ENCODE data around the gene ATP11A.
"Not testable (repeated sequence)": the region's sequence is repeated elsewhere in the genome, so short reads cannot be mapped to it uniquely, and the experiment has no call there.

The ATP11A gene

GRCh38 chr13:112884700-112885099, 194.9 kb downstream of the ATP11A start:
- DNase-seq: not testable (repeated sequence)

DNA sequence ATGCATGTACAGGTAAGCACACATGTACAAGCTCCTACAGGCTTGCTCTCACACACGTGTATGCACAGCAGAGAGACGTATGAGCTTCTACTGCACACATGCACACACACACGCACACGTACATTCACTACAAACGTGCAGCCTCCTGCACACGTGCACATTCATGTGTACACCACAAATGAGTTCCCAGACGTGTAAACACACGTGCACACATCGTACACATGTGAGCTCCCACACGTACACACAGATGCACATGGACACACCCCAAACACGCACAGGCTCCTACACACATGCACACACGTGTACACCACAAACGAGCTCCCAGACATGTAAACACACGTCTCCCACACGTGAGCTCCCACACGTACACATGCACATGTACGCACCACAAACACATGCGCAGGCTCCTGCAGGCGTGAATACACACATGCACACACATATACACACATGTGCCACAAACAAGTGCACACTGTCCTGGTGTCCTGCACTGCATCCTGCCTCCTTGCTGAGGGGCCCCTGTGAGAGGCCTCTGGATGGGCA, 195.5 kb downstream of the ATP11A start:
- no peak for DNase-seq

GRCh38 chr13:112885782-112886268, 196.0 kb downstream of the ATP11A start:
- DNase-seq: no peak

DNA sequence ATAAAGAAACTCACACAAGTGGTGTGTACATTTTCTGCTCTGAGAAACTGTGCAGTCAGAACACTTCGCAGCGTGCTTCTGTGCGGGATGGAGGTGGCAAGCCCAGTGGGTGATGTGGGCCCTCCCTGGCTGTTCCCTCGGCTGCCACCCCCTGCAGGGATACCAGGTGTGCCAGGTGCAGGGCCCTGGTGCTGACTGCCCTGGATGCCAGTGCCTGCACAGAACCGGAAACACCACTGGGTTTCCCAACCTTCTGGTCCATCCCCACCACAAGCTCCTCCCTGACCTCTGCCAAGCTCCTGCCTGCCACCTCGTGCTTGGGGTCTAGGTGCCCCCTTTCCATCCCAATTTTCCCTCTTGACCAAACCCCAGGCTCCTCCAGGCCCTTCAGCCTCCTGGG, 197.3 kb downstream of the ATP11A start:
- no peak for DNase-seq

GRCh38 chr13:112887557-112887991, 197.7 kb downstream of the ATP11A start:
- no peak for DNase-seq

DNA sequence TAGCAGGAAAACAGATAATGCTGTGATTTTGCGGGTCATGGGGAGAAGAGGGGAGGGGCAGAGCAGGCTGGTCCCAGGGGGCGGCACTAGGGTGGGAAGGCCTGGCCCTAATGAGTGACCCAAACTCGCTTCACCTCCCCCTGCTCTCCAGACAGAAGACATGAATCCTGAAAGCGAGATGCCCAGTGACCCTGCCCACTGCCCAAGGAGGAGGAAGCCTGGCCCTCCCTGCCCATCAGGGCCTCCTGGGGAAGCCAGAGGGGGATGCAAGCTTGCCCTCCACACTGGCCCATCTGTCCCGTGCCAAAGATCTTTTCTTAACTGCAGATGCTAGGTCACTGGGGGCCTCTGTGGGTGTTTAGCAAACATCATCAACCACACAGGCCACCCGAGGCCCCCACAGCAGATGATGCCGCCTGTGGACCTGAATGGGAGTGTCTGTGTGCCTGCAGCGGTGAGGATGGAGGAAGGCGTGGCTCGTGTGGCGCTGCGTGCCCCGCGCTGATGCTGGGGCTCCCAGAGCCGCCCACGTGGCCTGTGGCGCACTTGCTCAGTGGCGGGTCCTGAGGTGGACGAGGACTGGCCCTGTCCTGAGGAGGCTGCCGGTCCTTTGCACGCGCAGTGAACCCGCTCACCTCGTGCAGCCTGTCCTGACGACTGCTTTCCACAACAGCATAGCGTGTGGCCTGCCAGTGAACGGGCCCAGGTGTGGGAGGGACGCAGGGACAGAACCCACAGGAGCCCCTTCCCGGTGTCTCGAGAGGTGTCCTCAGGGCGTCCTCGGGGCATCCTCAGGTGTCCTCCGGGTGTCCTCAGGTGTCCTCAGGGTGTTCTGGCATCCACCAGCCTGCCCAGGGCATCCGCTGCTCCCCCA, 198.6 kb downstream of the ATP11A start:
- DNase-seq: no peak

DNA sequence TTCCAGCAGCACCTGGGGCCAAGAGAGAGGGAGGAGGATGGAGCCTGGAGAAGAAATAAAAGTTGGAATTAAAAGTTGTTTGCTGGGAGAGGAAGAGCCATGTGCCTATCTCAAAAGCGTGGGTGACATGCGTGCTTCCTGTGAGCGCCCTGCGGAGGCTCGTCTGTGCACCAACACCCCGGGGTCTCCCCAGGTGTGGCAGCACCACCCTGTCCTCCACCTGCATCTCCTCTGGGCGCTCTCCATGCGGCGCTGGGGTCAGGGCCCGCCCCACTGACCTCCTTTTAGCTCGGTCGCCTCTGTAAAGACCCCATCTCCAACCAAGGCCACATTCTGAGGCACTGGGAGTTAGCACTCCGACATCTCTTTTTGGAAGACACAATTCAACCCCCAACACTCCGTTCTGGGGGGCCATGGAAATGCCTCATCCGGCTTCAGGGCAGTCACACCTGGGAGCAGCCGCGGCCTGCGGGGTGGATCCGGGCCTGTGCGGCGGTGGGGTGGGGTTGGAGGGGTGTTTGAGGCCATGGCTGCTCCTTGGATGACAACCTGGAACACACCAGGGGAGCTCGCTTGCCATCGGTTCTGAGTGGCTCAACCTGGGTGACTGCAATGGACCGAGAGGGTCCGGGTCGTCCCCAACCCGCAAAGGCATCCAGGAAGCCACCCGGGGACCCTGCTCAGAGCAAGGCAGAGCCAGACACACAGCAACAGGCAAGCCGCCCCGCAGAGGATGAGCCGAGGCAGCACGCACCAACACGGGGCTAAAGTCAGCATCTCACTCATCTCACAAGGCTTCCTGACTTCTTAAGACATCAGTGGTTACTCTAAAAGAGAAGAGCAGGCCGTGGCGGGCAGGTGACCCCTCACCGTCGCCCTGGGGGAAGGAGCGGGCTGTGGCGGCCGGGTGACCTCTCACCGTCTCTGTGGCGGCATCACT, 199.8 kb downstream of the ATP11A start:
- no peak for DNase-seq

GRCh38 chr13:112890316-112891145, 200.7 kb downstream of the ATP11A start:
- DNase-seq: no peak

- DNase-seq: no peak
These were observed 201.9 kb downstream of the ATP11A start for GRCh38 chr13:112891477-112892401.

DNA sequence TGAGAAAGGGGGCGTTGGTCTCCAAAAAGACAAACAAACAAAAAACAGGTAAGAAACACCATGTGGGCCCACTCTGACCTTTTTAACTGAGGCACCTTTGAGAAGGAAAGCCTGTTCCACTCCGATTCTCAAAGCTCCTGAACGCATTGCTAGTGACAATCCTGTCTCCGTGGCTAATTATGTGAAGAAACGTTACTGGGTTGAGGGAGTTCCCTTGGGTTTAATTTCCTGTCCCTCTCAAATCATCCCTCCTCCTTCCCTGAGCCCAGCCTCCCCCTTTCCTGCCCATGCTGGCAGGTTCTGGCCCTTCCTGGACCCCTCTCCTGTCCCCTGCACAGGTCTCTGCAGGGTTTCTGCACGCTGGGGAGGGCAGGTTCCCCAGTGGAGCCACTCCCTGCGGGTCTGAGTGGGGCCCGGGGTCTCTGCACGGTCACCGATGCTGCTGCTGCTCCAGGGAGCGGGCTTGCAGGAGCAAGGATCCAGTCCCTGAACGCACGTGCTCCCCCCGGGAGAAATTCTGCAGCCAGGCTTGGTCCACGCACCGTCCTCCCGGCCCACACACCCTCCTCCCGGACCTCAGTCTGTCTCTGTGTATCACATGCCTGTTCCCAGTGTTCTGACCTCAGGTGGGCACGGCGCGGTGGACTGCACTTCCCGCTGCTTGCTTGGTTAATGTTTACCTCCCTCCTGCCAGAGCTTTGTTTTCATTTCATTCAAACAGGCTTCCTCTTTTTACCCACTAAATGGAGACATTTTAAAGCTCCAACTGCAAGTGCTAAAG, 202.8 kb downstream of the ATP11A start:
- DNase-seq: no peak

- no peak for DNase-seq
These were observed 203.3 kb downstream of the ATP11A start for GRCh38 chr13:112893207-112893569.

GRCh38 chr13:112893570-112894422, 204.0 kb downstream of the ATP11A start:
- no peak for DNase-seq

DNA sequence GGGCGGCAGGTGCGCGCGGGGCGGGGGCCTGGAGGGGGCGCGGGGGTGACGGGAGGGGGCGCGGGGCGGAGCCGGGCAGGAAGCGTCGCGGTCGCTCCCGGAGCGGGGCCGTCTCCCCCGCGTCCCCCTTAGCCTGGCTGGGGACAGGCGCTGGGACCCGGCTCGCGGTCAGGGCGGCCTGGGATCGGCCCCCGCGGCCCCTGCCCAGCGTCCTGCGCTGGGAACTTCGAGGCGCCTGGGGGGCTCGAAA, 204.5 kb downstream of the ATP11A start:
- DNase-seq: no peak

- no peak for DNase-seq
These were observed 205.0 kb downstream of the ATP11A start for GRCh38 chr13:112894673-112895481.

- DNase-seq: no peak
These were observed 206.0 kb downstream of the ATP11A start for GRCh38 chr13:112895521-112896465.

GRCh38 chr13:112896736-112897602, 207.1 kb downstream of the ATP11A start:
- no peak for DNase-seq

DNA sequence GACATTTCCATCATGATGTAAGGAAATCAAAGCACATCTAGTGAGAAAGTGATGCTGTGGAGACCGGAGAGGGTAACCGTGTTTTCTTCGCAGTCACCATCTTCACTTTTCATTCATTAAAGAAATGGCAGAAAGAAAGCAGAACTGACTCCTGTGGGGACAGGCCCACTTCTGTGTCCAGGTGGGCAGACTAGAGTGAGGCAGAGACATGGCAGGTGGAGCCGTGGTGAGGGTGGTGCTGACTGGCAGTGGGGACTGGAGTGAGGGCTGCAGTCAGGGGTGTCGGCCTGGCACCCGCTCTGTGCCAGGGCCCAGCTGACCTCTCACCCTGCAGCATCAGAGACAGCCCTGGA, 207.7 kb downstream of the ATP11A start:
- no peak for DNase-seq

Data from activated CD4-positive, CD25-positive, alpha-beta regulatory T cell (primary cell).